SJCRH30 (cell line): ENCODE results near the gene SH2D1B. TPM values are rescaled to one million over a fixed set of nuclear protein-coding genes. Genes with fewer than 3 reads are reported as not detected.
"Not testable (repeated sequence)": the region's sequence is repeated elsewhere in the genome, so short reads cannot be mapped to it uniquely, and the experiment has no call there.

ENCODE experiments used
- DNase-seq, 2 experiments: peaks; one replicate each; pipeline ENCODE4 v3.0.0-alpha.2; 2015 to 2020
- H3K27ac ChIP-seq: fragments of 250-450 bp; sonication (Bioruptor Pico); 2 replicates; pipeline ENCODE4 v1.5.1; 2020; ENCODE audit warnings: mild to moderate bottlenecking, moderate library complexity
- H3K27me3 ChIP-seq: fragments of 250-450 bp; sonication (Bioruptor Pico); 2 replicates; pipeline ENCODE4 v1.5.1; 2020; ENCODE audit warnings: mild to moderate bottlenecking, moderate library complexity
- H3K36me3 ChIP-seq: fragments of 250-450 bp; sonication (Bioruptor Pico); 2 replicates; pipeline ENCODE4 v1.5.1; 2020; ENCODE audit warnings: mild to moderate bottlenecking, moderate library complexity
- H3K4me1 ChIP-seq: fragments of 250-450 bp; sonication (Bioruptor Pico); 2 replicates; pipeline ENCODE4 v1.5.1; 2020; ENCODE audit warnings: mild to moderate bottlenecking, moderate library complexity
- H3K4me3 ChIP-seq: fragments of 250-450 bp; sonication (Bioruptor Pico); 2 replicates; pipeline ENCODE4 v1.5.1; 2020; ENCODE audit warnings: mild to moderate bottlenecking, moderate library complexity
- H3K9me3 ChIP-seq: fragments of 250-450 bp; sonication (Bioruptor Pico); replicated peaks from 2 replicates; pipeline ENCODE4 v1.5.1; 2020; ENCODE audit warnings: mild to moderate bottlenecking, moderate library complexity
- total RNA-seq: library from RNA; depleted of rRNA; stranded (reverse); fragments of >200 nt; shearing (Covaris generic); gene quantifications from 2 replicates; pipeline ENCODE4 v1.2.3, GENCODE V29; 2014; rRNA removed

SH2D1B gene, protein sequence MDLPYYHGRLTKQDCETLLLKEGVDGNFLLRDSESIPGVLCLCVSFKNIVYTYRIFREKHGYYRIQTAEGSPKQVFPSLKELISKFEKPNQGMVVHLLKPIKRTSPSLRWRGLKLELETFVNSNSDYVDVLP
- 0.08 TPM in 1 of 2 replicates, not detected in the other for total RNA-seq

DNA sequence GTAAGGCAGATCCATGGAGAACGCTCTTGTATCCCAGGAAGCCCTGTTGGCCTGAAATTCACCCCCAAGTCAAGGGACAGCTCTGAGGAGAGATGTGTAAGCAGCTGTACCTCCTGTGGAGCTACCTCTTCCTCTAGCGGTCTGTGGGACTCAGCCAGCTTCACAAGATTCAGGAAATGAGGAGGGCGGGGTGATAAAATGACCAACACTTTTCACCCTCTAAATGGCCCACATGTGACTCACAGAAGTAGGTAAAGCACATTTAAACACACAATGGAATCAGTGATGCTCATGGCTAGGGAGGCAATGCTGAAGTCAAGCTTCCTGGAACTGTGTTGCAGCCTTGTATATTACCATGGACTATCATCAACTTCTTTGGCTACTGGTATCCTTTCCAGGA, at the start of gene SH2D1B:
Gene SH2D1B (minus strand): TSS at position 135 of the 400 bp plus-strand sequence. CDS start 120 bp downstream, at position 15.
- H3K27ac ChIP-seq: no peak within 1 kb of the TSS
- H3K4me1 ChIP-seq: no peaks in the 10 kb centered on the region
- DNase-seq: no peak
- no peaks in the 10 kb centered on the region for H3K27me3 ChIP-seq
- no peak within 1 kb of the TSS for H3K4me3 ChIP-seq
- no peaks in the 10 kb centered on the region for H3K36me3 ChIP-seq
- H3K9me3 ChIP-seq: no peaks in the 10 kb centered on the region

DNA sequence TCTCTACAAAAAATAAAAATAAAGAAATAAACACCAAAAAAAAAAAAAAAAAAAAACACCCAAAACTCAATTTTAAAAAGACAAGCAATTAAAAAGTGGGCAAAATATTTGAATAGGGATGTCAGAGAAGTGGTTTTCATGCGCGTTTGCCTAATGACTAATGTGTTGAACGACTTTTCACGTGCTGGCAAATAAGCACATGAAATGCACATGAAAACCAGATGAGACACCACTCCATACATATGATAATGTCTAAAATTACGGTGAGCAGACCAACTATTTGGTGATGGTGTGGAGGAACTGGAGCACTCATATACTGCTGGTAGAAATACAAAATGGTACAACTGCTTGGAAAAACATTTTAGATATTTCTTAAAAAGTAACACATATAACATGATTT, 46.3 kb upstream of the SH2D1B start:
- no peak for DNase-seq
- H3K27me3 ChIP-seq: no peaks in the 10 kb centered on the region
- H3K4me3 ChIP-seq: no peak overlapping the region
- no peaks in the 10 kb centered on the region for H3K4me1 ChIP-seq
- H3K9me3 ChIP-seq: no peaks in the 10 kb centered on the region
- H3K36me3 ChIP-seq: no peaks in the 10 kb centered on the region
- no peak overlapping the region for H3K27ac ChIP-seq

DNA sequence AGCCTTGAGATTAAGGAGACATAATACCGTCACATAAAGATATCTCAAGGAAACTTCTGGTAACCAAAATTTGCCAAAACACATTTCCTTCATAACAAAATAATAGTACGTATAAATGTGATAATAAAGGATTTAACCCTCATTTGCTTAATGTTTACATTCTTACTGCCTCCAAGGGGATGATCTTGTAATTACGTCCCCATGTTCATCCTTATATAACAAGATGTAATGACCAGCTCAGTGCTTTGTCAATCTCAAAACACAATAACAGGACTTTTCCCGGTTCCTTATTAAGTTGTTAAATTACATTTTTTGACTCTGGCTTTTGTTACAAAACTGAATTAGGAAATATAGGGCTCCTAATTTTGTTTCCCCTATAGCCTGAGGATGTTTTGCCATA, 44.4 kb upstream of the SH2D1B start:
- Histone ChIP-seq H3K4me3 (no peak overlapping the region), H3K27ac (no peak overlapping the region), H3K36me3 (no peaks in the 10 kb centered on the region), H3K27me3 (no peaks in the 10 kb centered on the region), H3K9me3 (no peaks in the 10 kb centered on the region), H3K4me1 (no peaks in the 10 kb centered on the region)
- DNase-seq: no peak

DNA sequence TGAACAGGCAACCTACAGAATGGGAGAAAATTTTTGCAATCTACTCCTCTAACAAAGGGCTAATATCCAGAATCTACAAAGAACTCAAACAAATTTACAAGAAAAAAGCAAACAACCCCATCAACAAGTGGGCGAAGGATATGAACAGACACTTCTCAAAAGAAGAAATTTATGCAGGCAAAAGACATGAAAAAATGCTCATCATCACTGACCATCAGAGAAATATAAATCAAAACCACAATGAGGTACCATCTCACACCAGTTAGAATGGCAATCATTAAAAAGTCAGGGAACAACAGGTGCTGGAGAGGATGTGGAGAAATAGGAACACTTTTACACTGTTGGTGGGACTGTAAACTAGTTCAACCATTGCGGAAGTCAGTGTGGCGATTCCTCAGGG, 42.4 kb upstream of the SH2D1B start:
- not testable (repeated sequence) for H3K4me1 ChIP-seq, DNase-seq, H3K27me3 ChIP-seq, H3K4me3 ChIP-seq, H3K9me3 ChIP-seq, H3K36me3 ChIP-seq, H3K27ac ChIP-seq

DNA sequence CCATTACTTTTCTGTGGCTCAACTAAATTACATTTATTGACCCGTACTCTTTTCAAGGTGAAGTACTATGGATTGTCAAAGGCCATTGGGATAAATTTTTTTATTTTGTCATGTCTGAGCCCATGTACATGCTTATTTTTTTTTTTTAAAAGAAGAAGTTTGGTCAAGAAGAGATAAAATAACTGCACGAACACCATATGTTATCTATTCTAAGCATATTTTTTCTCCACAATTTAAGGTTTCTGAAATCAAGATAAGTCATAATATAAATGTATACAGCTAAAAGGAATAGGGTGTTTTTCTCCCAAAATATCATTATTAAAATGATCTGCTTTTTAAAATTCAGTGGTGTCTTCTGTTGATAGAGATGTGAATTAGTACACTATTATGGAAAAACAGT, 35.0 kb upstream of the SH2D1B start:
- no peaks in the 10 kb centered on the region for H3K9me3 ChIP-seq
- no peaks in the 10 kb centered on the region for H3K27me3 ChIP-seq
- H3K27ac ChIP-seq: no peak overlapping the region
- no peaks in the 10 kb centered on the region for H3K4me1 ChIP-seq
- no peaks in the 10 kb centered on the region for H3K36me3 ChIP-seq
- H3K4me3 ChIP-seq: no peak overlapping the region
- DNase-seq: no peak

DNA sequence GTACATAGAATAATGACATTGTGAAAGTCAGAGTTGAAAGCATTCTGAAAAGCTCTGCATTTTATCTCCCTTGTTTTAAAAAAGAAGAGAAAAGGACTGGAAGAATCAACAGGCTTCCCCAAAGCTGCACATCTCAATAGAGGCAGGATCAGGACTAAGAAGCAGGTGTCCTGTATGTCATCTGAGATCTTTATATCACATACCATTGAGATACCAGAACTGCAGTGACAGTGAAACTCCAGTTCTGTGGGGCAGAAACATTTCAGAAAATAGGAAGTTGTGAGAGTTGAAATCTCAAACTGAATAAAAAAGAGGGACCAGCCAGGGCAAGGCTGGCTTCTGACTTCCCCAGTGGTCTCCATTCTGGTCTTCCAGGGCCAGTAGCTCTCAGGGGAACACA, 33.0 kb upstream of the SH2D1B start:
- no peaks in the 10 kb centered on the region for H3K27me3 ChIP-seq
- DNase-seq: no peak
- H3K4me1 ChIP-seq: no peaks in the 10 kb centered on the region
- H3K4me3 ChIP-seq: no peak overlapping the region
- H3K36me3 ChIP-seq: no peaks in the 10 kb centered on the region
- H3K27ac ChIP-seq: no peak overlapping the region
- H3K9me3 ChIP-seq: no peaks in the 10 kb centered on the region

DNA sequence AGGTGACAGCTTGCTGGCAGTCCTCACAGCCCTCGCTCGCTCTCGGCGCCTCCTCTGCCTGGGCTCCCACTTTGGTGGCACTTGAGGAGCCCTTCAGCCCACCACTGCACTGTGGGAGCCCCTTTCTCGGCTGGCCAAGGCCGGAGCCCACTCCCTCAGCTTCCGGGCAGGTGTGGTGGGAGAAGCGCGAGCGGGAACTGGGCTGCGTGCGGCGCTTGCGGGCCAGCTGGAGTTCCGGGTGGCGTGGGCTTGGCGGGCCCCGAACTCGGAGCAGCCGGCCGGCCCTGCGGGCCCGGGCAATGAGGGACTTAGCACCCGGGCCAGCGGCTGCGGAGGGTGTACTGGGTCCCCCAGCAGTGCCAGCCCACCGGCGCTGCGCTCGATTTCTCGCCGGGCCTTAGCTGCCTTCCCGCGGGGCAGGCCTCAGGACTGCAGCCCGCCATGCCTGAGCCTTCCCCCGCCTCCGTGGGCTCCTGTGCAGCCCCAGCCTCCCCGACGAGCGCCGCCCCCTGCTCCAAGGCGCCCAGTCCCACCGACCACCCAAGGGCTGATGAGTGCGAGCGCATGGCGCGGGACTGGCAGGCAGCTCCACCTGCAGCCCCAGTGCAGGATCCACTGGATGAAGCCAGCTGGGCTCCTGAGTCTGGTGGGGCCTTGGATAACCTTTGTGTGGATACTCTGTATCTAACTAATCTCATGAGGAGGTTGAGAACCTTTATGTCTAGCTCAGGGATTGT, 21.2 kb upstream of the SH2D1B start:
- H3K27ac ChIP-seq, H3K36me3 ChIP-seq, DNase-seq, H3K4me3 ChIP-seq, H3K27me3 ChIP-seq, H3K9me3 ChIP-seq, H3K4me1 ChIP-seq: not testable (repeated sequence)

DNA sequence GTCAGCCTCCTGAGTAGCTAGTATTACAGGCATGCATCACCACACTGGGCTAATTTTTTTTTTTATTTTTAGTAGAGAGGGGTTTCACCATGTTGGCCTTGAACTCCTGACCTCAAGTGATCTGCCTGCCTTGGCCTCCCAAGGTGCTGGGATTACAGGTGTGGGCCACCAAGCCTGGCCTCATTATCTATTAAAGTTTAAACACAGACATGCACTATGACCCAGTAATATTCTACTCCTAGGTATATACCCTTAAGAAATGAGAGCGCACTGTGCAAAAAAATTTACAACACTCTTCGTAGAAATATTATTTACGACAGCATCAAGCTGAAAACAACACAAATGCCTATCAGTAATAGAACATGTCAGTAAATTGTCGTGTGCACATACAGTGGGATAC, 18.6 kb upstream of the SH2D1B start:
- Histone ChIP-seq H3K36me3 (no peaks in the 10 kb centered on the region), H3K27me3 (no peaks in the 10 kb centered on the region), H3K27ac (no peak overlapping the region), H3K4me3 (no peak overlapping the region), H3K4me1 (no peaks in the 10 kb centered on the region), H3K9me3 (no peaks in the 10 kb centered on the region)
- DNase-seq: no peak

DNA sequence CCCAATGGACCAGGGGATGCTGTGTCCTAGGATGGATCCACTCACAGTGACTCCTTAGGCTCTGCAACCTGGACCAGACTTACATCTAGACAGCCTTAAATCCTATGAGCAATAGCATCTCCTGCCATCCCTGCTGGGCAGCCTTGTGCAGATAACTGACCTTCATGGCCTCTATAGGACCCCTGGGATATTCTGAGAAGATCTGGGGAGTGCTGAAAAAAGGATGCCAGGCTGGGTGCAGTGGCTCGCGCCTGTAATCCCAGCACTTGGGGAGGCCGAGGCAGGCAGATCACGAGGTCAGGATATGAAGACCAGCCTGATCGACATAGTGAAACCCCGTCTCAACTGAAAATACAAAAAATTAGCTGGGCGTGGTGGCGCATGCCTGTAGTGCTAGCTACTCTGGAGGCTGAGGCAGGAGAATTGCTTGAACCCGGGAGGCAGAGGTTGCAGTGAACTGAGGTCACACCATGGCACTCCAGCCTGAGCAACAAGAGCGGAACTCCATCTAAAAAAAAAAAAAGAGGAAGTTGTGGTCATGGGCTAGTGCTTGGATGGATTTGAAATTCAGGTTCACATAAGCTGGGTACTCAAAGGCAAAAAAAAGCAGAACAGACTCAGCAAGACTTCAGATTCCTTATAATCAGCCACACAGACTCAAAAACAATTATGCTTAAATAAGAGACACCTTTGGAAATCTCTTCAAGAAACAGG, 10.9 kb upstream of the SH2D1B start:
- DNase-seq: no peak
- H3K4me1 ChIP-seq: no peaks in the 10 kb centered on the region
- H3K27ac ChIP-seq: no peak overlapping the region
- H3K9me3 ChIP-seq: no peaks in the 10 kb centered on the region
- H3K4me3 ChIP-seq: no peak overlapping the region
- no peaks in the 10 kb centered on the region for H3K27me3 ChIP-seq
- no peaks in the 10 kb centered on the region for H3K36me3 ChIP-seq

DNA sequence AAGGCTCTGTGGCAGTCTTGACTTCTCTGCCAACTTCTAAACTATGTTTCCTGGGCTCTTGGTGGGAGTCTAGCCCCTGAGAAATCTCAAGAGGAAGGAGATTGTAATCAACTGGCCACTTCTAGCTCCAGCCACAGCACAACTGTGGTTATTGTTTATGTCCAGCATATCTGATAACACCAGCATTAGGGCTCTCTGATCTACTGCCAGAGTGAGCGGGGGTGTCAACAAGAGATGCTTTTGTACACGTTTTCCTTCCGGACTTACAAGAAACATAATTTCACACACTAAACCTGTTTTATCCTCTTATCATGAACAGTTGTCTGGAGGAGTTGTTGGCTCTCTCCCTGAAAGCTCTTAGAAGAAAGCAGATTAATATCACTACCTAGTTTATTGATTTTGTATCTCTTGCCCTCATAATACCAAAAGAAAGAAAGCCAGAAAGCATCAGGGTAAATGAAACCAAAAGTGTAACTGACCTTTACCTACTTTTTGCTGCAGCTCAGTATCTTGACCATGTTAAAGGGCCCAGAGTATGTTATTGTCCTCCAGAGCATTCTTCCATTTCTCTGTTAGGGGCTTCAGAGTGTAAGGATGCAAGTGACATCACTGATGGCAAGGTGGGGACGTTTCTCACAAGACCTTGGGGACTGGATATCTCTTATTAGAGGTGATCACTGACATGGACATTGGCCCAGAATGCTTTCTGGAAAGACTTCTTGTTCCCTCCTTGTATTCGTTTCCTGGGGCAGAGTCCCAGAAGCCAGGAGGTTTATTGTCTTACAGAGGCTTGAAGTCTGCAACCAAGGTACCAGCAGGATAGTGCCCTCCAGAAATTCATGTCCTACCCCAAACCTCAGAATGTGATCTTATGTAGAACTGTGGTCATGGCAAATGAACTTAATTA, 9.6 kb upstream of the SH2D1B start:
- no peak overlapping the region for H3K27ac ChIP-seq
- no peaks in the 10 kb centered on the region for H3K36me3 ChIP-seq
- peak in 1 of 2 experiments; percentile 11 for DNase-seq
- H3K4me1 ChIP-seq: no peaks in the 10 kb centered on the region
- H3K9me3 ChIP-seq: no peaks in the 10 kb centered on the region
- no peak overlapping the region for H3K4me3 ChIP-seq
- no peaks in the 10 kb centered on the region for H3K27me3 ChIP-seq

DNA sequence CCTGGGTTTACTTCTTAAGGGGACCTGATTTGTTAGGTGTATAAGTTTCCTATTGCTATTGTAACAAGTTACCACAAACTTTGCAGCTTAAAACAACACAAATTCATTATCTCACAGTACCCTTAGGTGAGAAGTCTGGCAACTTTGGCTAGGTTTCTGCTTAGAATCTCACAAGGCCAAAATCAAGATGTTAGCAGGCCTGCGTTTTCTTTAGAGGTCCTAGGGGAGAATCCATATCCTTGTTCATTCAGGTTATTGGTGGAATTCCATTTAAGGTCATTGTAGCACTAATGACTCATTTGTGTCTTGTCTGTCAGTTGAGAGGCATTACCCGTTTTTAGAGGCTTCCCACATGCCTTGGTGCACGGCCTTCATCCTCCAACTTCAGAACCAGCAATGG, 8.2 kb upstream of the SH2D1B start:
- Histone ChIP-seq H3K4me3 (no peak overlapping the region), H3K9me3 (no peaks in the 10 kb centered on the region), H3K27me3 (no peaks in the 10 kb centered on the region), H3K4me1 (no peaks in the 10 kb centered on the region), H3K27ac (no peak overlapping the region), H3K36me3 (no peaks in the 10 kb centered on the region)
- DNase-seq: no peak

DNA sequence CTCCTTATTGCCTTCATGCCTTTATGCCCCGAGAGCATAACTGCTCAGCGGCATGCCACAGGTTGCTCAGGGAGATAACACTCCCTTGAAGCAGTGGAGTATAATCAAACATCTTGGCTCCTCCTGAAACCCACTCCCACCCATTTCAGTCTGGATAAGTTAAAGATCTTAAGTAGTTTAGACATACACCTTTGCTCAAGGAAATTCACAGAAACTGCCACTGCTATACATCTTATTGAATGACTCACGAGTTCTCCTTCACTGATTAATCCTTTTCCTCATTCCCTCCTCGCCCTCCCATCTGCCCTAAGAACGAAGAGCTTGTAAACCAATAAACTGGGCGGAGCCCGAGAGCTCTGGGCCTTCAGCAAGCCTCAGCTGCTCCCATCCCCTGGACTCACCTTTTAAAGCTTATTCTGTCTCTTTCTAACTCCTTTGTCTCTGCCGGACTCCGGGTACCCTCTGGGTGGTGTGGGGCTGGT, 7.6 kb upstream of the SH2D1B start:
- H3K27me3 ChIP-seq, H3K36me3 ChIP-seq, H3K4me3 ChIP-seq, H3K27ac ChIP-seq, H3K4me1 ChIP-seq, H3K9me3 ChIP-seq, DNase-seq: not testable (repeated sequence)

DNA sequence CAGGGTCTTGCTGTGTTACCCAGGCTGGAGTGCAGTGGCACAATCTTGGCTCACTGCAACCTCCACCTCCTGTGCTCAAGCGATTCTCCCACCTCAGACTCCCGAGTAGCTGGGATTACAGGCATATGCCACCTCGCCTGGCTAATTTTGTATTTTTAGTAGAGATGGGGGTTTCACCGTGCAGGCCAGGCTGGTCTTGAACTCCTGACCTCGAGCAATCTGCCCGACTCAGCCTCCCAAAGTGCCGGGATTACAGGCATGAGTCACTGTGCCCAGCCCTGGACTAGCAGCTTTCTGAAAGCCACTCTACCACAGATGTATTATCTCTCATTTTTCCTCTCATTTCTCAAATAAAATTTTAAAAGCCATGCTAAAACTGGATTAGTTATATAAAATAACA, 6.6 kb upstream of the SH2D1B start:
- not testable (repeated sequence) for H3K4me1 ChIP-seq, H3K4me3 ChIP-seq, H3K36me3 ChIP-seq, H3K27me3 ChIP-seq, DNase-seq, H3K9me3 ChIP-seq, H3K27ac ChIP-seq

DNA sequence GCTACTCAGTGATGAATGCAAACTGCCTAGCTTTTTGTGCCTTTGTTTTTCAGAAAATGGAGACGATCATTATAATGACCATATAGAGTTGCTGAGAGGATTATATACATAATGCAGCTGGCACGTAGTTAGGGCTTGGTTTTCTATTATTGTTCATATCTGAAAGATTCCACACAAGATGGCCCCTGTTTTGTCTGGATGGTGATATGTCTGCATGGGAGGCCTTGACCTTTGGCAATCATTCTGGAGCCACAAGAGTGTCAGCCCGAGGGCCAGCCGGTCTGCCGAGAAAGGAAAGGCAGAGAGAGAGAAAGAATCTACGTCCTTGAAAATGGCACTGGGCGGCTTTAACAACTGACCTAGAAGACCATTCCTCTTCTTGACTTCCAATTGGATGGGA, 5.7 kb upstream of the SH2D1B start:
- H3K27ac ChIP-seq: no peak overlapping the region
- H3K4me3 ChIP-seq: no peak overlapping the region
- no peaks in the 10 kb centered on the region for H3K36me3 ChIP-seq
- no peaks in the 10 kb centered on the region for H3K4me1 ChIP-seq
- no peaks in the 10 kb centered on the region for H3K27me3 ChIP-seq
- no peaks in the 10 kb centered on the region for H3K9me3 ChIP-seq
- DNase-seq: no peak

DNA sequence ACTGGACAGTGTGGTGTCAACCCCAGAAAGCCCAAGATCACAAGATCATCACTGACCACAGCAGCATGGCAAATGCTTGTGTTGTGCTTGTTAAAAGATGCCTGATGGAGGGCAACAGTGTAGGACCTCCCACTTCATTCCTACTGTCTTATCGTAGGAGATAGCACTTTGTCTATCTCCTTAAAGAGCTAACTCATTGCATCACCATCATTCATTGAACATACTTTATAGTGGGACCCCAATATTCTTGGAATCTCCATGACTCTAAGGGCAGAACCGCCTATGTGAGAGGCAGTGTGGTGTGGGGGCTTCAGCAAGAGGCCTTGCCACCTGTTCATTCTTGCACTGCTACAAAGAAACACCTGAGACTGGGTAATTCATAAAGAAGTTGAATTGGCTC, 5.0 kb upstream of the SH2D1B start:
- Histone ChIP-seq H3K27ac (no peak overlapping the region), H3K27me3 (no peaks in the 10 kb centered on the region), H3K4me3 (no peak overlapping the region), H3K36me3 (no peaks in the 10 kb centered on the region), H3K9me3 (no peaks in the 10 kb centered on the region), H3K4me1 (no peaks in the 10 kb centered on the region)
- DNase-seq: no peak
